PC-3 (cell line): Measurements from ENCODE around the gene TBC1D5. TPM values are rescaled to one million over a fixed set of nuclear protein-coding genes. Genes with fewer than 3 reads are reported as not detected.

Experiments
- ATAC-seq: fragments of 200-7000 bp; cut with Tn5 transposase; 2 replicates; pipeline ENCODE4 v1.9.1; 2020; ENCODE audit warnings: mild to moderate bottlenecking, moderate library complexity
- BruUV-seq: library from RNA; stranded (reverse); fragments of 400-500 nt; replicated peaks from 2 replicates; lab custom pipeline; 2021; lab: Mats Ljungman, UMichigan
- CTCF ChIA-PET: fragments of 300-600 bp; sonication (Branson Sonifier 250); formaldehyde crosslinking; loops from one replicate; lab custom pipeline; 2022; ENCODE audit warnings: antibody characterized with exemption; lab: Charles Lee
- POLR2A ChIA-PET: fragments of 300-600 bp; sonication (Branson Sonifier 250); formaldehyde crosslinking; loops from one replicate; lab custom pipeline; 2022; ENCODE audit warnings: antibody characterized with exemption; ENCODE audit not compliant: unreplicated experiment; lab: Charles Lee
- DNase-seq: peaks from one replicate; pipeline ENCODE4 v3.0.0-alpha.2; 2015
- H2AFZ ChIP-seq: fragments of 300-600 bp; sonication (generic); 2 replicates; pipeline ENCODE4 v1.6.0; 2016; ENCODE audit warnings: antibody characterized with exemption, low read length
- H3F3A ChIP-seq: fragments of 300-600 bp; sonication (generic); one replicate; pipeline ENCODE4 v1.6.0; 2017; ENCODE audit warnings: antibody characterized with exemption, low read length, control low read depth, mild to moderate bottlenecking; ENCODE audit not compliant: unreplicated experiment
- H3K27ac ChIP-seq: fragments of 300-600 bp; sonication (generic); 2 replicates; pipeline ENCODE4 v1.5.1; 2016; ENCODE audit warnings: mild to moderate bottlenecking, low read length
- H3K27me3 ChIP-seq: fragments of 300-600 bp; sonication (generic); 2 replicates; pipeline ENCODE4 v1.6.1; 2016; ENCODE audit warnings: low read length, mixed read lengths
- H3K36me3 ChIP-seq: fragments of 300-600 bp; sonication (generic); 2 replicates; pipeline ENCODE4 v1.6.1; 2016; ENCODE audit warnings: low read depth, mixed run types, low read length, mixed read lengths
- H3K4me1 ChIP-seq: fragments of 300-600 bp; sonication (generic); 2 replicates; pipeline ENCODE4 v1.5.1; 2016; ENCODE audit warnings: low read length; ENCODE audit not compliant: insufficient read depth
- H3K4me2 ChIP-seq: fragments of 300-600 bp; sonication (generic); 2 replicates; pipeline ENCODE4 v1.6.0; 2016; ENCODE audit warnings: low read length
- H3K4me3 ChIP-seq: fragments of 300-600 bp; sonication (generic); 2 replicates; pipeline ENCODE4 v1.5.1; 2016; ENCODE audit warnings: mild to moderate bottlenecking, low read length, mixed read lengths
- H3K79me2 ChIP-seq: fragments of 300-600 bp; sonication (generic); 2 replicates; pipeline ENCODE4 v1.6.1; 2017; ENCODE audit warnings: low read length, mixed read lengths
- H3K9ac ChIP-seq: fragments of 300-600 bp; sonication (generic); 2 replicates; pipeline ENCODE4 v1.6.0; 2016; ENCODE audit warnings: mild to moderate bottlenecking, low read length
- H3K9me2 ChIP-seq: fragments of 300-600 bp; sonication (generic); replicated peaks from 2 replicates; pipeline ENCODE4 v1.6.1; 2016; ENCODE audit warnings: mixed run types, low read length, mixed read lengths
- H3K9me3 ChIP-seq: fragments of 300-600 bp; sonication (generic); 2 replicates; pipeline ENCODE4 v1.6.1; 2016; ENCODE audit warnings: low read length, mixed read lengths
- H4K20me1 ChIP-seq: fragments of 300-600 bp; sonication (generic); 2 replicates; pipeline ENCODE4 v1.6.1; 2016; ENCODE audit warnings: low read length, mixed read lengths
- EZH2 ChIP-seq: fragments of 300-600 bp; sonication (generic); IDR thresholded peaks from one replicate; pipeline ENCODE4 v1.6.1; 2017; ENCODE audit warnings: antibody characterized with exemption, mild to moderate bottlenecking, low read length; ENCODE audit not compliant: unreplicated experiment
- EZH2phosphoT487 ChIP-seq: fragments of 300-600 bp; sonication (generic); IDR thresholded peaks from 2 replicates; pipeline ENCODE4 v1.6.1; 2018; ENCODE audit warnings: mild to moderate bottlenecking, antibody characterized with exemption, low read length, borderline replicate concordance
- intact Hi-C: fragments of 100-400 bp; cut with micrococcal nuclease; formaldehyde crosslinking; loops from 2 replicates; pipeline ENCODE4 v1.9.0; 2023
- total RNA-seq: library from RNA; depleted of rRNA; stranded (reverse); fragments of >200 nt; gene quantifications from 2 replicates; pipeline ENCODE4 v1.2.3, GENCODE V29; 2014
- TF ChIP-seq, protein P1 (sequence below): fragments of 300-600 bp; sonication (generic); conservative IDR thresholded peaks from 2 replicates; pipeline ENCODE4 v1.5.1; 2017; ENCODE audit warnings: antibody characterized with exemption, low read depth, mild to moderate bottlenecking, low read length

Gene TBC1D5
- total RNA-seq, 1 experiment from 2014 or later = 54.5 TPM

- intact Hi-C loops = no loop called here
These were observed 297.6 kb downstream of the TBC1D5 start for GRCh38 chr3:17444865-17445264.

GRCh38 chr3:17443142-17443541, 299.3 kb downstream of the TBC1D5 start:
- ATAC-seq (no peak), DNase-seq (no peak)
- no peak overlapping the region for H3K27ac ChIP-seq
- no peak overlapping the region for H3K4me3 ChIP-seq
- H2AFZ ChIP-seq = no peak overlapping the region
- no peaks in the 10 kb centered on the region for H3K9me2 ChIP-seq
- intact Hi-C loops = no loop called here
- no peaks in the 10 kb centered on the region for H4K20me1 ChIP-seq
- POLR2A ChIA-PET = no interaction called here
- H3K9me3 ChIP-seq = no peaks in the 10 kb centered on the region
- H3K9ac ChIP-seq = no peak overlapping the region
- no TSS peak for BruUV-seq
- no peaks in the 10 kb centered on the region for H3K79me2 ChIP-seq
- H3K36me3 ChIP-seq = no peaks in the 10 kb centered on the region
- no peaks in the 10 kb centered on the region for H3K4me1 ChIP-seq
- CTCF ChIA-PET = no interaction called here
- no peaks in the 10 kb centered on the region for H3K27me3 ChIP-seq
- no peak overlapping the region for H3K4me2 ChIP-seq
- no peak for TF ChIP-seq EZH2phosphoT487
- TF ChIP-seq, protein P1, sequence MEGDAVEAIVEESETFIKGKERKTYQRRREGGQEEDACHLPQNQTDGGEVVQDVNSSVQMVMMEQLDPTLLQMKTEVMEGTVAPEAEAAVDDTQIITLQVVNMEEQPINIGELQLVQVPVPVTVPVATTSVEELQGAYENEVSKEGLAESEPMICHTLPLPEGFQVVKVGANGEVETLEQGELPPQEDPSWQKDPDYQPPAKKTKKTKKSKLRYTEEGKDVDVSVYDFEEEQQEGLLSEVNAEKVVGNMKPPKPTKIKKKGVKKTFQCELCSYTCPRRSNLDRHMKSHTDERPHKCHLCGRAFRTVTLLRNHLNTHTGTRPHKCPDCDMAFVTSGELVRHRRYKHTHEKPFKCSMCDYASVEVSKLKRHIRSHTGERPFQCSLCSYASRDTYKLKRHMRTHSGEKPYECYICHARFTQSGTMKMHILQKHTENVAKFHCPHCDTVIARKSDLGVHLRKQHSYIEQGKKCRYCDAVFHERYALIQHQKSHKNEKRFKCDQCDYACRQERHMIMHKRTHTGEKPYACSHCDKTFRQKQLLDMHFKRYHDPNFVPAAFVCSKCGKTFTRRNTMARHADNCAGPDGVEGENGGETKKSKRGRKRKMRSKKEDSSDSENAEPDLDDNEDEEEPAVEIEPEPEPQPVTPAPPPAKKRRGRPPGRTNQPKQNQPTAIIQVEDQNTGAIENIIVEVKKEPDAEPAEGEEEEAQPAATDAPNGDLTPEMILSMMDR = no peak
- TF ChIP-seq EZH2 = no peak
- no peaks in the 10 kb centered on the region for H3F3A ChIP-seq

More at GRCh38 chr3:17444865-17445264, 297.6 kb downstream of the TBC1D5 start:
- Histone ChIP-seq H3K9me3 (no peaks in the 10 kb centered on the region), H3K36me3 (no peaks in the 10 kb centered on the region), H4K20me1 (no peaks in the 10 kb centered on the region), H3K9me2 (no peaks in the 10 kb centered on the region), H3K9ac (no peak overlapping the region), H3K4me1 (no peaks in the 10 kb centered on the region), H3K4me3 (no peak overlapping the region), H3K27ac (no peak overlapping the region), H2AFZ (no peak overlapping the region), H3K79me2 (no peaks in the 10 kb centered on the region), H3K27me3 (no peaks in the 10 kb centered on the region), H3F3A (no peaks in the 10 kb centered on the region), H3K4me2 (no peak overlapping the region)
- no peak for DNase-seq
- ATAC-seq = no peak
- TF ChIP-seq EZH2phosphoT487 (no peak), EZH2 (no peak)
- TF ChIP-seq, protein P1 = no peak
- ChIA-PET CTCF (no interaction called here), POLR2A (no interaction called here)
- no TSS peak for BruUV-seq

- no peaks in the 10 kb centered on the region for H3K79me2 ChIP-seq
- no peaks in the 10 kb centered on the region for H3K9me3 ChIP-seq
- no peak overlapping the region for H3K4me2 ChIP-seq
- intact Hi-C loops = no loop called here
- no peak overlapping the region for H2AFZ ChIP-seq
- H3K27me3 ChIP-seq = no peaks in the 10 kb centered on the region
- no peaks in the 10 kb centered on the region for H4K20me1 ChIP-seq
- H3K4me1 ChIP-seq = no peaks in the 10 kb centered on the region
- no peak overlapping the region for H3K9ac ChIP-seq
- no TSS peak for BruUV-seq
- H3K4me3 ChIP-seq = no peak overlapping the region
- no peaks in the 10 kb centered on the region for H3K9me2 ChIP-seq
- no peak overlapping the region for H3K27ac ChIP-seq
- CTCF ChIA-PET = no interaction called here
- H3K36me3 ChIP-seq = no peaks in the 10 kb centered on the region
- POLR2A ChIA-PET = no interaction called here
- TF ChIP-seq, protein P1 = no peak
- no peak for TF ChIP-seq EZH2
- no peak for TF ChIP-seq EZH2phosphoT487
- ATAC-seq (no peak), DNase-seq (no peak)
- H3F3A ChIP-seq = no peaks in the 10 kb centered on the region
These were observed 299.9 kb downstream of the TBC1D5 start for GRCh38 chr3:17442332-17443049.
